GM23338 (cell line): Measurements from ENCODE around the gene GGT7. TPM values are rescaled to one million over a fixed set of nuclear protein-coding genes. Genes with fewer than 3 reads are reported as not detected.

Experiments
- ATAC-seq: fragments of 200-7000 bp; cut with Tn5 transposase; 3 replicates; pipeline ENCODE4 v1.9.1; 2020
- DNase-seq: peaks from one replicate; pipeline ENCODE4 v3.0.0-alpha.2; 2015; ENCODE audit warnings: low spot score
- H2AFZ ChIP-seq: fragments of 200-600 bp; sonication (generic); 2 replicates; pipeline ENCODE4 v1.8.0; 2016; ENCODE audit warnings: antibody characterized with exemption, mild to moderate bottlenecking, moderate library complexity
- H3F3A ChIP-seq: fragments of 200-600 bp; sonication (generic); replicated peaks from 2 replicates; pipeline ENCODE4 v1.8.0; 2017; ENCODE audit warnings: antibody characterized with exemption, mixed run types, low read depth
- H3K27ac ChIP-seq: fragments of 200-600 bp; sonication (generic); 2 replicates; pipeline ENCODE4 v1.6.1; 2016; ENCODE audit warnings: low read depth
- H3K27me3 ChIP-seq: fragments of 200-600 bp; sonication (generic); 2 replicates; pipeline ENCODE4 v1.8.0; 2016; ENCODE audit warnings: mild to moderate bottlenecking, mixed run types, moderate library complexity; ENCODE audit not compliant: insufficient read depth
- H3K36me3 ChIP-seq: fragments of 200-600 bp; sonication (generic); 2 replicates; pipeline ENCODE4 v1.8.0; 2016; ENCODE audit warnings: mild to moderate bottlenecking; ENCODE audit not compliant: insufficient read depth
- H3K4me1 ChIP-seq: fragments of 200-600 bp; sonication (generic); 2 replicates; pipeline ENCODE4 v1.8.0; 2016; ENCODE audit warnings: mild to moderate bottlenecking, moderate library complexity; ENCODE audit not compliant: insufficient read depth
- H3K4me2 ChIP-seq: fragments of 200-600 bp; sonication (generic); 2 replicates; pipeline ENCODE4 v1.7.1; 2017; ENCODE audit warnings: mixed run types
- H3K4me3 ChIP-seq: fragments of 200-600 bp; sonication (generic); 2 replicates; pipeline ENCODE4 v1.6.1; 2016; ENCODE audit warnings: mixed run types
- H3K79me2 ChIP-seq: fragments of 200-600 bp; sonication (generic); replicated peaks from 2 replicates; pipeline ENCODE4 v1.8.0; 2017; ENCODE audit warnings: mild to moderate bottlenecking; ENCODE audit not compliant: insufficient read depth
- H3K9me2 ChIP-seq: fragments of 200-600 bp; sonication (generic); 2 replicates; pipeline ENCODE4 v1.8.0; 2017; ENCODE audit not compliant: insufficient read depth
- H4K20me1 ChIP-seq: fragments of 200-600 bp; sonication (generic); replicated peaks from 2 replicates; pipeline ENCODE4 v1.8.0; 2017; ENCODE audit warnings: mild to moderate bottlenecking; ENCODE audit not compliant: insufficient read depth
- H3K27ac Mint-ChIP-seq: 2 replicates; pipeline ENCODE4 v1.8.0; 2020; ENCODE audit warnings: inconsistent platforms, mild to moderate bottlenecking, moderate library complexity, mixed read lengths
- H3K27me3 Mint-ChIP-seq: 3 replicates; pipeline ENCODE4 v1.8.0; 2022; ENCODE audit warnings: low read depth, mild to moderate bottlenecking, moderate library complexity, mixed read lengths, inconsistent platforms; ENCODE audit not compliant: insufficient read depth, poor library complexity
- H3K36me3 Mint-ChIP-seq: 3 replicates; pipeline ENCODE4 v1.8.0; 2021; ENCODE audit warnings: low read depth, mild to moderate bottlenecking, inconsistent platforms, moderate library complexity, mixed read lengths
- H3K4me1 Mint-ChIP-seq: 3 replicates; pipeline ENCODE4 v1.8.0; 2020; ENCODE audit warnings: mild to moderate bottlenecking, inconsistent platforms, mixed read lengths
- H3K4me3 Mint-ChIP-seq: 3 replicates; pipeline ENCODE4 v1.8.0; 2021; ENCODE audit warnings: moderate library complexity, mild to moderate bottlenecking, inconsistent platforms, mixed read lengths
- H3K9me3 Mint-ChIP-seq: 3 replicates; pipeline ENCODE4 v1.8.0; 2020; ENCODE audit warnings: moderate library complexity, mild to moderate bottlenecking, inconsistent platforms, mixed read lengths
- CREB1 ChIP-seq: fragments of 250-450 bp; sonication (Bioruptor Pico); IDR thresholded peaks from 2 replicates; pipeline ENCODE4 v1.5.0; 2020; ENCODE audit warnings: low read depth, mild to moderate bottlenecking, moderate library complexity
- ETS1 ChIP-seq: IDR thresholded peaks from 2 replicates; pipeline ENCODE4 v1.6.1; 2016; ENCODE audit warnings: antibody characterized with exemption
- EZH2 ChIP-seq: fragments of 200-600 bp; sonication (generic); IDR thresholded peaks from one replicate; pipeline ENCODE4 v1.8.0; 2017; ENCODE audit warnings: antibody characterized with exemption, mild to moderate bottlenecking, low read depth; ENCODE audit not compliant: unreplicated experiment
- EZH2phosphoT487 ChIP-seq: fragments of 200-600 bp; sonication (generic); IDR thresholded peaks from one replicate; pipeline ENCODE4 v1.8.1; 2018; ENCODE audit warnings: antibody characterized with exemption; ENCODE audit not compliant: unreplicated experiment
- JUNB ChIP-seq: IDR thresholded peaks from one replicate; pipeline ENCODE4 v1.6.1; 2016; ENCODE audit warnings: antibody characterized with exemption; ENCODE audit not compliant: unreplicated experiment
- NANOG ChIP-seq: IDR thresholded peaks from 2 replicates; pipeline ENCODE4 v1.6.1; 2016; ENCODE audit warnings: antibody characterized with exemption, borderline replicate concordance
- POLR2AphosphoS5 ChIP-seq: IDR thresholded peaks from 2 replicates; pipeline ENCODE4 v1.6.1; 2016; ENCODE audit warnings: antibody characterized with exemption, low read depth
- STAT1 ChIP-seq: IDR thresholded peaks from one replicate; pipeline ENCODE4 v1.6.1; 2016; ENCODE audit warnings: antibody characterized with exemption; ENCODE audit not compliant: unreplicated experiment
- ZNF331 ChIP-seq: fragments of 250-450 bp; sonication (Bioruptor Pico); IDR thresholded peaks from 2 replicates; pipeline ENCODE4 v1.5.0; 2020; ENCODE audit warnings: low read depth, mild to moderate bottlenecking, moderate library complexity
- polyA plus RNA-seq: library from polyadenylated mRNA; unstranded; fragments of >200 nt; fragmentation: Nextera tagmentation; extraction: Ambion mirVana; gene quantifications from 2 replicates; pipeline ENCODE4 v1.2.1, GENCODE V29; 2016
- total RNA-seq: library from RNA; depleted of rRNA; stranded (reverse); fragments of >200 nt; shearing (Covaris generic); gene quantifications from 2 replicates; pipeline ENCODE4 v1.2.3, GENCODE V29; 2014
- TF ChIP-seq, protein P1 (sequence below): IDR thresholded peaks from one replicate; pipeline ENCODE4 v1.6.1; 2018; ENCODE audit warnings: antibody characterized with exemption; ENCODE audit not compliant: unreplicated experiment

Gene GGT7
- total and polyA plus RNA-seq, 2 experiments from 2014 or later, result 23.6 to 24.6 TPM

DNA sequence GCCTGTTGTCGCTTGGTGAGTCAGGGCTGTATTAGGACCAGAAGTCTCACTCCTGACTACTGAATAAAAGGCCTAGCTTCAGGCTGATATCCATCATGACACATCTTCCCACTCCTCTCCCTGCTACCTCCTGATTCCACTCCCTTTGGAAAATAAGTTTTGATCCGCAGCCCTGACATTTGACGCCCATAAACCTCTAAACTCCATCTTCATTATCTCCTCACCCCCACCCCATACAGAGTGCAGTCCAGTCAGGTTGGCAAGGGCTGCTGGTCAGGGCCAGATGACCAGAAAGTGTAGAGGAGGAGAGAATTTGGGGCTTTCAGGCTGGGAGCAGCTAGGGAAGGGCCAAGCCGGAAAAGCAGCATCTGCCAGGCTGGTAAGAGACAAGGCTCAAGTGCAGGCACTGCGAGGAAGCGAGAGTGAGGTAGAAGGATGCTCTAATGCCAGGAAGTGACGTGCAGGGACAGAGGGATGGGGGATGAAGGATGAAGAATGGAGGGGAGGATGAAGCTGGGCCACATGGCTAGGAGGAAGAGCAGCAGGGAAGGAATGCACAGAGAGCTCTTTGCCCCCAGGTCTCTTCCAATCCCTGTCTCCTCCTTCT, 1.2 kb downstream of the GGT7 start:
- DNase-seq, result peak; percentile 6
- peaks cover 5% of the 10 kb centered on the region; the same call in 1 of the 2 replicates for H3F3A ChIP-seq
- Mint-ChIP-seq H3K9me3 (no peaks in the 10 kb centered on the region), H3K27me3 (peaks cover 22% of the 10 kb centered on the region), H3K36me3 (no peaks in the 10 kb centered on the region; the same call in 2 of the 3 replicates), H3K4me3 (peak overlapping the region; percentile 86), H3K4me1 (peaks cover 31% of the 10 kb centered on the region), H3K27ac (no peak overlapping the region)
- no peak overlapping the region for H3K27ac ChIP-seq
- H3K36me3 ChIP-seq, result no peaks in the 10 kb centered on the region
- peak overlapping the region; percentile 99 for H3K4me2 ChIP-seq
- TF ChIP-seq ETS1 (no peak), STAT1 (no peak), EZH2phosphoT487 (no peak), NANOG (no peak), CREB1 (CRISPR knock-in tag) (no peak)
- peak overlapping the region; percentile 94 for H3K4me3 ChIP-seq
- H3K27me3 ChIP-seq, result peaks cover 18% of the 10 kb centered on the region; the same call in 1 of the 2 replicates
- no peak overlapping the region for H2AFZ ChIP-seq
- H4K20me1 ChIP-seq, result peaks cover 8% of the 10 kb centered on the region; the same call in 1 of the 2 replicates
- ATAC-seq, result no peak
- peaks cover 12% of the 10 kb centered on the region; the same call in 1 of the 2 replicates for H3K79me2 ChIP-seq
- peaks cover 20% of the 10 kb centered on the region for H3K4me1 ChIP-seq
- H3K9me2 ChIP-seq, result no peaks in the 10 kb centered on the region

- H4K20me1 ChIP-seq, result peaks cover 8% of the 10 kb centered on the region; the same call in 1 of the 2 replicates
- H3K27me3 ChIP-seq, result no peaks in the 10 kb centered on the region
- peak overlapping the region; percentile 82 for H3K4me2 ChIP-seq
- H3F3A ChIP-seq, result 0 out of 2 replicates have a peak, but pooled peaks cover 4% of the 10 kb centered on the region
- H3K36me3 Mint-ChIP-seq, result peaks cover 6% of the 10 kb centered on the region; the same call in 2 of the 3 replicates
- no peaks in the 10 kb centered on the region for H3K9me2 ChIP-seq
- ATAC-seq (no peak), DNase-seq (no peak)
- peaks cover 8% of the 10 kb centered on the region for H3K4me1 ChIP-seq
- H3K27ac Mint-ChIP-seq, result no peak overlapping the region; the same call in 1 of the 2 replicates
- peak overlapping the region; percentile 65; the same call in 2 of the 3 replicates for H3K4me3 Mint-ChIP-seq
- H3K27me3 Mint-ChIP-seq, result peaks cover 11% of the 10 kb centered on the region
- H3K9me3 Mint-ChIP-seq, result no peaks in the 10 kb centered on the region
- peak overlapping the region; percentile 39; the same call in 1 of the 2 replicates for H3K27ac ChIP-seq
- no peaks in the 10 kb centered on the region; the same call in 1 of the 2 replicates for H3K36me3 ChIP-seq
- peak overlapping the region; percentile 53; the same call in 1 of the 2 replicates for H3K4me3 ChIP-seq
- no peak overlapping the region for H2AFZ ChIP-seq
- H3K4me1 Mint-ChIP-seq, result peaks cover 16% of the 10 kb centered on the region
- H3K79me2 ChIP-seq, result no peaks in the 10 kb centered on the region
- no peak for TF ChIP-seq CREB1 (CRISPR knock-in tag)
- TF ChIP-seq EZH2phosphoT487, result no peak
- no peak for TF ChIP-seq POLR2AphosphoS5
- no peak for TF ChIP-seq ZNF331 (CRISPR knock-in tag)
- TF ChIP-seq STAT1, result no peak
- no peak for TF ChIP-seq JUNB
- TF ChIP-seq NANOG, result no peak
- TF ChIP-seq ETS1, result no peak
- TF ChIP-seq EZH2, result no peak
- TF ChIP-seq, protein P1, sequence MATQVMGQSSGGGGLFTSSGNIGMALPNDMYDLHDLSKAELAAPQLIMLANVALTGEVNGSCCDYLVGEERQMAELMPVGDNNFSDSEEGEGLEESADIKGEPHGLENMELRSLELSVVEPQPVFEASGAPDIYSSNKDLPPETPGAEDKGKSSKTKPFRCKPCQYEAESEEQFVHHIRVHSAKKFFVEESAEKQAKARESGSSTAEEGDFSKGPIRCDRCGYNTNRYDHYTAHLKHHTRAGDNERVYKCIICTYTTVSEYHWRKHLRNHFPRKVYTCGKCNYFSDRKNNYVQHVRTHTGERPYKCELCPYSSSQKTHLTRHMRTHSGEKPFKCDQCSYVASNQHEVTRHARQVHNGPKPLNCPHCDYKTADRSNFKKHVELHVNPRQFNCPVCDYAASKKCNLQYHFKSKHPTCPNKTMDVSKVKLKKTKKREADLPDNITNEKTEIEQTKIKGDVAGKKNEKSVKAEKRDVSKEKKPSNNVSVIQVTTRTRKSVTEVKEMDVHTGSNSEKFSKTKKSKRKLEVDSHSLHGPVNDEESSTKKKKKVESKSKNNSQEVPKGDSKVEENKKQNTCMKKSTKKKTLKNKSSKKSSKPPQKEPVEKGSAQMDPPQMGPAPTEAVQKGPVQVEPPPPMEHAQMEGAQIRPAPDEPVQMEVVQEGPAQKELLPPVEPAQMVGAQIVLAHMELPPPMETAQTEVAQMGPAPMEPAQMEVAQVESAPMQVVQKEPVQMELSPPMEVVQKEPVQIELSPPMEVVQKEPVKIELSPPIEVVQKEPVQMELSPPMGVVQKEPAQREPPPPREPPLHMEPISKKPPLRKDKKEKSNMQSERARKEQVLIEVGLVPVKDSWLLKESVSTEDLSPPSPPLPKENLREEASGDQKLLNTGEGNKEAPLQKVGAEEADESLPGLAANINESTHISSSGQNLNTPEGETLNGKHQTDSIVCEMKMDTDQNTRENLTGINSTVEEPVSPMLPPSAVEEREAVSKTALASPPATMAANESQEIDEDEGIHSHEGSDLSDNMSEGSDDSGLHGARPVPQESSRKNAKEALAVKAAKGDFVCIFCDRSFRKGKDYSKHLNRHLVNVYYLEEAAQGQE, result no peak
Observed at GRCh38 chr20:34864216-34864615, 8.4 kb downstream of the GGT7 start.
